HG03095 (cell line): Measurements from ENCODE around the gene AIM2.
"Not testable (repeated sequence)": the region's sequence is repeated elsewhere in the genome, so short reads cannot be mapped to it uniquely, and the experiment has no call there.

Experiments used
- ATAC-seq: cut with Tn5 transposase; IDR thresholded peaks from one replicate; pipeline ENCODE4 v1.9.1; 2021; ENCODE audit warnings: moderate library complexity; ENCODE audit not compliant: unreplicated experiment

AIM2 gene

GRCh38 chr1:159081626-159082025 lies 5.1 kb upstream of the AIM2 start:
- no peak for ATAC-seq

- ATAC-seq: no peak
Observed at GRCh38 chr1:159079525-159079924, 3.0 kb upstream of the AIM2 start.

- ATAC-seq: peak; percentile 51
Observed at GRCh38 chr1:159077120-159077961, 775 bp upstream of the AIM2 start.

GRCh38 chr1:159071970-159072582 lies 4.5 kb downstream of the AIM2 start:
- no peak for ATAC-seq

GRCh38 chr1:159068886-159069285 lies 7.7 kb downstream of the AIM2 start:
- ATAC-seq: no peak

- ATAC-seq: peak; percentile 76
Observed at GRCh38 chr1:159067699-159068621, 8.6 kb downstream of the AIM2 start.

GRCh38 chr1:159066108-159066507 lies 10.5 kb downstream of the AIM2 start:
- no peak for ATAC-seq

- no peak for ATAC-seq
Observed at GRCh38 chr1:159065106-159065505, 11.5 kb downstream of the AIM2 start.

- ATAC-seq: no peak
Observed at GRCh38 chr1:159058751-159059150, 17.8 kb downstream of the AIM2 start.

GRCh38 chr1:159056069-159056698 lies 20.4 kb downstream of the AIM2 start:
- ATAC-seq: no peak

GRCh38 chr1:159055181-159055641 lies 21.4 kb downstream of the AIM2 start:
- ATAC-seq: no peak

- ATAC-seq: no peak
Observed at GRCh38 chr1:159054427-159054826, 22.1 kb downstream of the AIM2 start.

- no peak for ATAC-seq
Observed at GRCh38 chr1:159051436-159051835, 25.1 kb downstream of the AIM2 start.

GRCh38 chr1:159046486-159046885 lies 30.1 kb downstream of the AIM2 start:
- not testable (repeated sequence) for ATAC-seq

GRCh38 chr1:159040893-159041724 lies 35.5 kb downstream of the AIM2 start:
- no peak for ATAC-seq

- no peak for ATAC-seq
Observed at GRCh38 chr1:159040206-159040605, 36.4 kb downstream of the AIM2 start.

- ATAC-seq: no peak
Observed at GRCh38 chr1:159030877-159031447, 45.6 kb downstream of the AIM2 start.

- no peak for ATAC-seq
Observed at GRCh38 chr1:159030311-159030710, 46.3 kb downstream of the AIM2 start.

GRCh38 chr1:159026841-159027240 lies 49.7 kb downstream of the AIM2 start:
- not testable (repeated sequence) for ATAC-seq

- no peak for ATAC-seq
Observed at GRCh38 chr1:159025043-159025442, 51.5 kb downstream of the AIM2 start.
